ENCODE data around the gene ALB. TPM values are rescaled to one million over a fixed set of nuclear protein-coding genes. Genes with fewer than 3 reads are reported as not detected.

Gene ALB
- total RNA-seq, 1 donor from 2014 or later, result not detected

GRCh38 chr4:73429118-73429517 is 25.0 kb downstream of the ALB start:
- TF ChIP-seq CTCF (IDR thresholded peaks at IDR 0.05), result no peak
- H3K4me3 Mint-ChIP-seq (ENCODE audit: unreplicated experiment), result no peak overlapping the region
- H3K27ac Mint-ChIP-seq (ENCODE audit: unreplicated experiment), result no peak overlapping the region
- H3K4me1 Mint-ChIP-seq (ENCODE audit: low read depth), result no peaks in the 10 kb centered on the region
- no peaks in the 10 kb centered on the region for H3K9me3 Mint-ChIP-seq (ENCODE audit: low read depth)
- H3K36me3 Mint-ChIP-seq (ENCODE audit: low read depth), result no peaks in the 10 kb centered on the region
- H3K27me3 Mint-ChIP-seq (ENCODE audit: low read depth), result peaks cover 45% of the 10 kb centered on the region
- DNase-seq (ENCODE audit: low spot score), result no peak

GRCh38 chr4:73429826-73430587 is 25.9 kb downstream of the ALB start:
- Mint-ChIP-seq H3K27ac (ENCODE audit: unreplicated experiment) (no peak overlapping the region), H3K9me3 (ENCODE audit: low read depth) (no peaks in the 10 kb centered on the region), H3K36me3 (ENCODE audit: low read depth) (no peaks in the 10 kb centered on the region), H3K27me3 (ENCODE audit: low read depth) (peaks cover 45% of the 10 kb centered on the region), H3K4me1 (ENCODE audit: low read depth) (no peaks in the 10 kb centered on the region), H3K4me3 (ENCODE audit: unreplicated experiment) (no peak overlapping the region)
- TF ChIP-seq CTCF (IDR thresholded peaks at IDR 0.05), result no peak
- no peak for DNase-seq (ENCODE audit: low spot score)

- Mint-ChIP-seq H3K9me3 (ENCODE audit: low read depth) (no peaks in the 10 kb centered on the region), H3K4me3 (ENCODE audit: unreplicated experiment) (no peak overlapping the region), H3K27me3 (ENCODE audit: low read depth) (peaks cover 34% of the 10 kb centered on the region), H3K36me3 (ENCODE audit: low read depth) (no peaks in the 10 kb centered on the region), H3K4me1 (ENCODE audit: low read depth) (no peaks in the 10 kb centered on the region), H3K27ac (ENCODE audit: unreplicated experiment) (no peak overlapping the region)
- TF ChIP-seq CTCF (IDR thresholded peaks at IDR 0.05), result no peak
- no peak for DNase-seq (ENCODE audit: low spot score)
These were observed 27.7 kb downstream of the ALB start for GRCh38 chr4:73431813-73432168.

- H3K36me3 Mint-ChIP-seq (ENCODE audit: low read depth), result no peaks in the 10 kb centered on the region
- no peak for DNase-seq (ENCODE audit: low spot score)
- H3K27ac Mint-ChIP-seq (ENCODE audit: unreplicated experiment), result no peak overlapping the region
- H3K4me1 Mint-ChIP-seq (ENCODE audit: low read depth), result no peaks in the 10 kb centered on the region
- no peaks in the 10 kb centered on the region for H3K9me3 Mint-ChIP-seq (ENCODE audit: low read depth)
- H3K4me3 Mint-ChIP-seq (ENCODE audit: unreplicated experiment), result no peak overlapping the region
- TF ChIP-seq CTCF (IDR thresholded peaks at IDR 0.05), result no peak
- H3K27me3 Mint-ChIP-seq (ENCODE audit: low read depth), result peaks cover 39% of the 10 kb centered on the region
These were observed 28.3 kb downstream of the ALB start for GRCh38 chr4:73432169-73433000.

- TF ChIP-seq CTCF (IDR thresholded peaks at IDR 0.05), result no peak
- no peaks in the 10 kb centered on the region for H3K4me1 Mint-ChIP-seq (ENCODE audit: low read depth)
- DNase-seq (ENCODE audit: low spot score), result no peak
- peaks cover 40% of the 10 kb centered on the region for H3K27me3 Mint-ChIP-seq (ENCODE audit: low read depth)
- H3K9me3 Mint-ChIP-seq (ENCODE audit: low read depth), result no peaks in the 10 kb centered on the region
- no peak overlapping the region for H3K27ac Mint-ChIP-seq (ENCODE audit: unreplicated experiment)
- no peaks in the 10 kb centered on the region for H3K36me3 Mint-ChIP-seq (ENCODE audit: low read depth)
- no peak overlapping the region for H3K4me3 Mint-ChIP-seq (ENCODE audit: unreplicated experiment)
These were observed 29.1 kb downstream of the ALB start for GRCh38 chr4:73433140-73433539.
